K562 treated with DMSO at 1 percent for 12 hours (cell line): ENCODE data around the gene PLEKHH2. TPM values are rescaled to one million over a fixed set of nuclear protein-coding genes. Genes with fewer than 3 reads are reported as not detected.

Source experiments
- total RNA-seq: library from RNA; unstranded; fragments of 300-600 nt; gene quantifications from 2 replicates; pipeline ENCODE4 v1.2.3, GENCODE V29; 2022; ENCODE audit not compliant: insufficient read depth

PLEKHH2 gene
- total RNA-seq = 0.83 and 7.8 TPM in 2 replicates

GRCh38 chr2:43637030-43637803, at the start of gene PLEKHH2:
TSS of gene PLEKHH2 (plus strand) at chr2:43637260. CDS start at chr2:43644674, 7,414 bp downstream.

DNA sequence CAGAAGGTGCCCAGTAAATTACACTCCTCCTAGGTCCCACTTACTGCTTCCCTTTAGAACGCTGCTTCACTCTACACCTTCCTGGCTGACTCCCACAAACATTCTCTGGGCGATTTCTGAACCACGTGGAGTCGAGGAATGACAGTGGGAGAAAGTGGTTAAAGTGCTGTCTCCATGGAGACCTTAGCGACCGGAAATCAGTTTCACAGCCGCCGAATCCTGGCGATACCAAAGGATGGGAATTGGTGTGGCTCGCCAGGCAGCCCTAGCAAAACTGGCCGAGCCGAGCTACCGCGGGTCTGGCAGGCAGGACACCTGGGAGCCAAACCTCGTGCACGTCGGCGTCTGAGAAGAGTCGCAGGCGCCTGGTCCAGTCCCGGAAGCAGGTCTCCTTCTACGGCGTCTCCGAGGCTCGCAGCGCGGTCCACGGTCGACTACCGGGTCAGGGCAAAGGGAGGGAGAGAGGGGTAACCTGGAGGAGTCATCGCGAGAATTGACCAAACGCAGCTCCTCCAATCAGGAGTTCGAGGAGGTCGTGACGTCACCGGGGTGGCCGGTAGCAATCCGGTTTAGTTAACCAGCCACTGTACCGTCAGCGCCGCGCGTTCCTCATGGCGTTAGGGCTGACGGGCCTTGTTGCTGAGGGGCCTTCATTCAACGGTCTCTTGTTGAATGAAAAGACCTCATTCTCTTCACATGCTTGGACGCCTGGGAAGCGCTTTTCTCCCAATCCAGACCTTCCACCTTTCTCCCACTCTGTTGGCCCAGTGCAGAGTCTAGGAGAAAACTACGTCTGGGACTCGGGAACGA, 41.3 kb upstream of the PLEKHH2 start, which contains the start of gene THADA:
TSS of gene THADA (minus strand) at position 436 of the 810 bp plus-strand sequence. CDS start 3,646 bp downstream, outside the sequence.

GRCh38 chr2:43676322-43677050, 39.4 kb downstream of the PLEKHH2 start, which contains the start of gene C1GALT1C1L:
TSS of gene C1GALT1C1L (minus strand) at chr2:43676429. CDS start at chr2:43676322, 107 bp downstream.

DNA sequence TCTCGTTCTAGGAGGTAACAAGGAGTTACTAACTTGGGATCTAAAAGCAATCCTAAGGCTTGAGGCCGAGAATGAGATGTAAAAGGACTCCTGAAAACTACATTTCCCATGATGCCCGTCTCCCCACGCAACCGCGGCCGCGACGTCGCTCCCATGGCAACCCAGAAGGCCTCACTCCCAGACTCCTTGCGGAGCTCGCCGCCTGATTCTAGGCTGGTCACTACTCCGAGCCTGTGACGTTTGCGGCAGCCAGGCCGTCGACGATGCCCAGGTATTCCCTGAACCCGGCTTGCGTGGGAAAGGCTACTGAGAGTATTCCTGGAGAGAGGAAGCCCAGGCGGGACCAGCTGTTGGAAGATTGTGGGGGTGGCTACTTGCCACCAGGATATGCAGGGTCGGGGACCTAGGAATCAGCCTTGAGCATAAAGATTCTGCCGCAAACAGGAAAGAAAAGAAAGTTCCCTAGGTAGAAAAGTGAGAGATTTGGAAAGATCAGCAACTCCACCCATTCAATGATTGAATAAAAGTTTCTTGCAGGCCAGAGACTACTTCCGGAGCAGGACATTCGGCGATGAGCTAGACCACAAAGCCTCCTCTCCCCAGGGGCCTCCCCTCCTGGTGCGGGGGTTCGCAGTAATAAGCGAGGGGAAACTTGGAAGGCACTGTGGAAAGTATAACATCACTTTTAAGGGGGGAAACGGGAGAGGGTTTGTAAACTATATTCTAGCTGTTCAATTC, 137.0 kb downstream of the PLEKHH2 start, which contains the start of gene DYNC2LI1:
TSS of gene DYNC2LI1 (plus strand) at position 164 of the 738 bp plus-strand sequence. CDS start at position 264, 100 bp downstream.

Other genes starting within 250 kb of the PLEKHH2 start
- gene THADA, start 41.2 kb upstream of the PLEKHH2 start, total RNA-seq = 9.9 and 12.4 TPM in 2 replicates
- 0.85 and 1.8 TPM in 2 replicates for gene C1GALT1C1L, start 39.2 kb downstream of the PLEKHH2 start, total RNA-seq
- 12.3 and 16.7 TPM in 2 replicates for gene DYNC2LI1, start 136.8 kb downstream of the PLEKHH2 start, total RNA-seq
- not detected in 2 replicates for gene ABCG5, start 201.6 kb downstream of the PLEKHH2 start, total RNA-seq
- gene ABCG8, start 201.7 kb downstream of the PLEKHH2 start, total RNA-seq = not detected in 2 replicates